Esophagus squamous epithelium (tissue), 5 donors: ENCODE measurements around the gene KCNJ1. TPM values are rescaled to one million over a fixed set of nuclear protein-coding genes. Genes with fewer than 3 reads are reported as not detected.

Experiments
- DNase-seq: peaks from one replicate; lab custom pipeline; 2025; lab: John Stamatoyannopoulos, UW
- H3K27ac ChIP-seq, 4 donors: fragments of 200-600 bp; sonication (generic); one replicate each; pipeline ENCODE4 v1.5.1; 2016 to 2019; ENCODE audit warnings: mild to moderate bottlenecking in 1 of 4
- H3K27me3 ChIP-seq, 4 donors: fragments of 200-600 bp; sonication (generic); 1 replicate in 3 of 4; 2 replicates in 1 of 4; pipeline versions ENCODE4 v1.5.1 to v1.6.0; 2017 to 2021; ENCODE audit warnings: antibody characterized with exemption in 1 of 4
- H3K36me3 ChIP-seq, 3 donors: fragments of 200-600 bp; sonication (generic); one replicate each; pipeline ENCODE4 v1.5.1; 2016 to 2019
- H3K4me1 ChIP-seq, 3 donors: fragments of 200-600 bp; sonication (generic); one replicate each; pipeline ENCODE4 v1.5.1; 2017 to 2019
- H3K4me3 ChIP-seq, 4 donors: fragments of 200-600 bp; sonication (generic); 1 replicate in 3 of 4; 2 replicates in 1 of 4; pipeline ENCODE4 v1.5.1; 2016 to 2019; ENCODE audit warnings: mild to moderate bottlenecking in 2 of 4, moderate library complexity in 1 of 4
- H3K9me3 ChIP-seq, 3 donors: fragments of 200-600 bp; sonication (generic); one replicate each; pipeline ENCODE4 v1.5.1; 2016 to 2019
- POLR2A ChIP-seq, 4 donors: fragments of 450-650 bp; IDR thresholded peaks; one replicate each; pipeline ENCODE4 v1.6.1; 2017; ENCODE audit warnings: antibody characterized with exemption in 4 of 4, mild to moderate bottlenecking in 4 of 4, moderate library complexity in 3 of 4
- WGBS, 2 donors: methylation state at CpG; one replicate each; pipeline ENCODE4 v1.1.5; 2018; 5-methylcytosine and 5-hydroxymethylcytosine counted together
- intact Hi-C: fragments of 100-400 bp; cut with DNase I; formaldehyde crosslinking; loops from one replicate; pipeline ENCODE4 v1.15.0; 2022
- total RNA-seq, 4 donors: library from RNA; depleted of rRNA; stranded (reverse); fragments of >200 nt; gene quantifications; one replicate each; pipeline ENCODE4 v1.1.0, GENCODE V29; 2016
- TF ChIP-seq, protein P1 (sequence below), 6 experiments: fragments of 450-650 bp in 4 of 6; fragments of 200-600 bp in 2 of 6; sonication (generic) in 2 of 6; IDR thresholded peaks; one replicate each; pipeline ENCODE4 v1.5.1; 2016 to 2019; ENCODE audit warnings: antibody characterized with exemption in 6 of 6, mild to moderate bottlenecking in 4 of 6, moderate library complexity in 4 of 6
- donor health status: DM: yes; HTN: yes; CAD: no.

The KCNJ1 gene
- total RNA-seq, 4 donors from 2014 or later, result under 0.01 to 1.3 TPM; not detected in 2

DNA sequence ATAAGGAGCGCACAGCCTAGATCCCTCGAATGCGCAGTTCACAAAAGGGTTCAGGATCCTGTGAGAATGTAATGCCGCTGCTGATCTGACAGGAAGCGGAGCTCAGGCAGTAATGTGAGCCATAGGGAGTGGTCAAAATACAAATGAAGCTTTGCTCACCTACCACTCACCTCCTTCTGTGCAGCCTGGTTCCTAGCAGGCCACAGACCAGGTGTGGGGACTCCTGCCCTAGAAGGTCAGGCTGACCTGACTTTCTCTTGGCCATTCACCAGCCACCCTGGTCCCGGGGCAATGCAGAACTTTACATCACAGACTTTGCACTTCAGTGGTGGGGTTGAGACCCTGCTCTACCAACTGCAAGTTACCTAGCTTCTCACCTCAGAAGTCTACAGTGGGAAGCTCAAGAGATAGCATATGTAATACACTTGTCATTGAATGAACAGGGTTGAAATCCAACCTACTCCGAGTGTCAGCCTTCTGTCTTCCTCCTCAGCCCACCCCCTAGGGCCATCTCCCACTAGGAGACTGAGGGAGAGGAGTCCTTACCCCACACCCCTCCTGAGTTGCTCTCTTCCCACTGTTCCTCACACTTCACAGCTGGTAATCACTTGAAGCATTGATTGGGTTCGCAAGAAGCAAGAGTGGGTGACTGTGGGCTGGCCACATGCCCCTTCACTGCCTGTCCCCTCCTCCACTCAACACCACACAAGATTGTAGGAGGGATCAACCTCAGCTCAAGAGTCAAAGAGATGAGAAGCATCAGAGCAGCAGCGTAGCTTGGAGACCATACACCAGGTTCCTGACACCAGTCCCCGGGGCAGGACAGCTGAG lies 2.0 kb upstream of the KCNJ1 start:
- WGBS, 2 donors, result 94 to 98% methylated on average over 9 to 10 of the region's 10 CpGs
- Histone ChIP-seq H3K27ac (no peak overlapping the region), H3K36me3 (no peaks in the 10 kb centered on the region), H3K4me1 (no peaks in the 10 kb centered on the region), H3K27me3 (no peaks in the 10 kb centered on the region), H3K9me3 (no peaks in the 10 kb centered on the region), H3K4me3 (no peak overlapping the region)
- intact Hi-C loops, result no loop called here
- TF ChIP-seq, protein P1, sequence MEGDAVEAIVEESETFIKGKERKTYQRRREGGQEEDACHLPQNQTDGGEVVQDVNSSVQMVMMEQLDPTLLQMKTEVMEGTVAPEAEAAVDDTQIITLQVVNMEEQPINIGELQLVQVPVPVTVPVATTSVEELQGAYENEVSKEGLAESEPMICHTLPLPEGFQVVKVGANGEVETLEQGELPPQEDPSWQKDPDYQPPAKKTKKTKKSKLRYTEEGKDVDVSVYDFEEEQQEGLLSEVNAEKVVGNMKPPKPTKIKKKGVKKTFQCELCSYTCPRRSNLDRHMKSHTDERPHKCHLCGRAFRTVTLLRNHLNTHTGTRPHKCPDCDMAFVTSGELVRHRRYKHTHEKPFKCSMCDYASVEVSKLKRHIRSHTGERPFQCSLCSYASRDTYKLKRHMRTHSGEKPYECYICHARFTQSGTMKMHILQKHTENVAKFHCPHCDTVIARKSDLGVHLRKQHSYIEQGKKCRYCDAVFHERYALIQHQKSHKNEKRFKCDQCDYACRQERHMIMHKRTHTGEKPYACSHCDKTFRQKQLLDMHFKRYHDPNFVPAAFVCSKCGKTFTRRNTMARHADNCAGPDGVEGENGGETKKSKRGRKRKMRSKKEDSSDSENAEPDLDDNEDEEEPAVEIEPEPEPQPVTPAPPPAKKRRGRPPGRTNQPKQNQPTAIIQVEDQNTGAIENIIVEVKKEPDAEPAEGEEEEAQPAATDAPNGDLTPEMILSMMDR (IDR thresholded peaks at IDR 0.05), result no peak
- no peak for TF ChIP-seq POLR2A (IDR thresholded peaks at IDR 0.05)
- no peak for DNase-seq

DNA sequence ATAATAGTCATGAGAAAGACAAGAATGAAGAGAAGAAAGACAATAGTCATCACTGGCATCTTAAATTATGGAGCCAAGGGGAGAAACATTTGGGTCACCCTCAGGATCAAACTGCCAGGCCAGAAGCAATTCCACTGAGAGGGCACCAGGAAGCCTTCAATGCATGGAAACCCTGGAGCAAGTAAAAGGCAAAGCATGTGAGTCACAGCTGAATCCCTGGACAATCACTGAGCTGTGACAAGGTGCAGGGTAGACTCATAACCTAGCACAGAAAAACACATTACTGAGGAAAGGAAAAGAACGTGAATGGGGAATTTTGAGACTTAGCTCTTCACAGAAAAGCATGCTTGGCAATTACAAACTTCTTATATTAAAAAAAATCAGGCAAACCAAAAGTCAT lies 1.6 kb downstream of the KCNJ1 start:
- H3K4me3 ChIP-seq, result no peak overlapping the region
- intact Hi-C loops, result no loop called here
- H3K9me3 ChIP-seq, result no peaks in the 10 kb centered on the region
- peaks cover 0 to 19% (median 0%) of the 10 kb centered on the region in 4 donors for H3K27me3 ChIP-seq
- 47 to 74% methylated on average over 1 of the region's 1 CpG for WGBS, 2 donors
- H3K27ac ChIP-seq, result no peak overlapping the region
- no peak for DNase-seq
- no peak for TF ChIP-seq POLR2A (IDR thresholded peaks at IDR 0.05)
- TF ChIP-seq, protein P1 (IDR thresholded peaks at IDR 0.05), result no peak
- peaks cover 0 to 9% (median 0%) of the 10 kb centered on the region in 3 donors for H3K4me1 ChIP-seq
- H3K36me3 ChIP-seq, result no peaks in the 10 kb centered on the region

DNA sequence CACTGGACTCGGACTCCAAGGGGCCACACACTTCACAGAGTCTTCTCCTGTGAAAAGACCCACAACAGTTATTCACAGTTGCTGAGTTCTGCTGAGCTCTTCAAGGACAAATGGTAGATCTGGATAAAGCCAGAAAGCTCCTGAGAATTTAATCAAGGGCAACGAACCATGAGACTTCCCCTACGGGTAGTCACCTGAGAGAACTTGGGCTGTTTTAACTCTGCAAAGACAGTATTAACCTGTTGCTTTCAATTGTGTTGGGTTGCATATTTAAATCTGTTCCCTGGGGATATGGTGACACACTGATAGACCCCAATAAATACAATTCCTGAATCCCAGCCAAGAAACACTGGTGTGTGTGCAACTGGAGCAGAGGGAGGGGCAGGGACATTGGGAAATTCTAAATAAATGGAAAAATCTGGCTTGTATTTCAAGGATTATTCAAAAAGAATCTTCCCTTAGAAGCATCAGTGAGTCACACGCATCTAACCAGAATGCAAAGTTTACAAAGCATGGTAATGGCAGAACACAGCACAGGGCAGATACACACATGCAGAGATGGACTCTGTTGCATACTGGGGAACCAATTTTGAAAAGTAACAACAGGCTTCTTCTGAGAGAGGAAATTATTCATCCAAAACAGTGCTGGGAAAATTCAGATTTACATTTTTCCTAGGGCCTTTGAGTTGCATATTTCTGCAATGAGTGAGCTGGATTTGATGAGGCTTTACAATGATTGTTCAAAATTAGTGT lies 4.0 kb downstream of the KCNJ1 start:
- H3K4me1 ChIP-seq, result peaks cover 0 to 9% (median 0%) of the 10 kb centered on the region in 3 donors
- H3K36me3 ChIP-seq, result no peaks in the 10 kb centered on the region
- H3K4me3 ChIP-seq, result no peak overlapping the region
- 34 to 43% methylated on average over 3 to 4 of the region's 4 CpGs for WGBS, 2 donors
- TF ChIP-seq, protein P1 (IDR thresholded peaks at IDR 0.05), result no peak
- TF ChIP-seq POLR2A (IDR thresholded peaks at IDR 0.05), result no peak
- peaks cover 0 to 21% (median 0%) of the 10 kb centered on the region in 4 donors for H3K27me3 ChIP-seq
- no peak overlapping the region for H3K27ac ChIP-seq
- H3K9me3 ChIP-seq, result no peaks in the 10 kb centered on the region
- intact Hi-C loops, result no loop called here
- DNase-seq, result no peak

DNA sequence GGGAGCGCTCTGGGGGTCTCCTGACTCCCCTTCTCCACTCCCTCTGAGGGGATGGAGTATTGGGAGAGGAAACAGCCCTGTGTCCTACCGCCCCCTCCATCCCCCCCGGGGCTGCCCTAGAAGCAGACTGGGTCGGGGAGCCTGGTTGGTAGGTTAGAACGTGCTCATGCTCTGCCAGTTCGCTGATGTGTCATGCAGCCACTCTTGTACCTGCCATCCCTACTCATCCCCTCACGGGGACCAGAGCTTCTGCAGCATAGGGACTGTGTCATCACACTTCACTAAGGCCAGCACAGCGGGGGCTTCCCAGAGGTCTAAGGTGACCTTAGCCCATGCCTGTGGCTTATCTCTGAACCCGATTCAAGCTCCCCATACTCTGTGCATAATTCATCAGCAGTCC lies 4.7 kb downstream of the KCNJ1 start:
- Histone ChIP-seq H3K9me3 (no peaks in the 10 kb centered on the region), H3K36me3 (no peaks in the 10 kb centered on the region), H3K27ac (no peak overlapping the region), H3K27me3 (peaks cover 0 to 21% (median 0%) of the 10 kb centered on the region in 4 donors), H3K4me1 (peaks cover 0 to 9% (median 0%) of the 10 kb centered on the region in 3 donors), H3K4me3 (no peak overlapping the region)
- TF ChIP-seq, protein P1 (IDR thresholded peaks at IDR 0.05), result no peak
- no peak for TF ChIP-seq POLR2A (IDR thresholded peaks at IDR 0.05)
- DNase-seq, result no peak
- WGBS, 2 donors, result 76% methylated on average over 8 of the region's 9 CpGs; no CpG with 5 or more reads in 1 of the 2 donors
- intact Hi-C loops, result no loop called here
